Panc1 (cell line): Measurements from ENCODE around the gene RPS16.

Source experiments
- POLR2AphosphoS5 ChIP-seq: IDR thresholded peaks from 2 replicates; pipeline ENCODE4 v1.6.1; 2012; ENCODE audit warnings: mild to moderate bottlenecking, low read depth, low read length, moderate library complexity
- SIN3A ChIP-seq: IDR thresholded peaks from 2 replicates; pipeline ENCODE4 v1.6.1; 2012; ENCODE audit warnings: low read depth, mild to moderate bottlenecking, low read length, moderate library complexity, borderline replicate concordance; ENCODE audit not compliant: insufficient read depth
- TF ChIP-seq, protein P1 (sequence below): fragments of 450-650 bp; IDR thresholded peaks from 2 replicates; pipeline ENCODE4 v1.5.1; 2017; ENCODE audit warnings: mild to moderate bottlenecking
- TF ChIP-seq, protein P2 (sequence below), 2 experiments: IDR thresholded peaks; 2 replicates each; pipeline ENCODE4 v1.6.1; 2011 to 2012; ENCODE audit warnings: low read depth in 2 of 2, control low read depth in 1 of 2, low read length in 1 of 2, mild to moderate bottlenecking in 1 of 2, moderate library complexity in 1 of 2; ENCODE audit not compliant: insufficient read depth in 1 of 2

DNA sequence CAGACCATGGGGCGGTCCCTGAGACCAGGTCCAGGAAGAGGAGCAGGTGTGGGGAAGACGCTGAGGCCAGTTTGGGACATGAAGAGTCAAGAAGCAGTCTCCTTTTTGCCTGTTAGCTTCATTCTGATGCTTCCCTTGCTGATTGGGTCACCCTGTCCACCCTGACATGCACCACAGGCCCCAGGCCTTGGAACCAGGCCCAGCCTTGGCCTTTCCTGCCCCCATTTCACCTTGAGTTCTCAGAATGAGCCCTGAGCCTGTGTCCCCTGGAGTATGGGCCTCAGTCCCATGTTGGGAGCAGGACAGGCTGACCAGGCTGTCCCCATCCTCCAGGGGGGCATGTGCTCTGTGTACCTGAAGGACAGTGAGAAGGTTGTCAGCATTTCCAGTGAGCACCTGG, 40.0 kb upstream of the RPS16 start:
- TF ChIP-seq, protein P1, sequence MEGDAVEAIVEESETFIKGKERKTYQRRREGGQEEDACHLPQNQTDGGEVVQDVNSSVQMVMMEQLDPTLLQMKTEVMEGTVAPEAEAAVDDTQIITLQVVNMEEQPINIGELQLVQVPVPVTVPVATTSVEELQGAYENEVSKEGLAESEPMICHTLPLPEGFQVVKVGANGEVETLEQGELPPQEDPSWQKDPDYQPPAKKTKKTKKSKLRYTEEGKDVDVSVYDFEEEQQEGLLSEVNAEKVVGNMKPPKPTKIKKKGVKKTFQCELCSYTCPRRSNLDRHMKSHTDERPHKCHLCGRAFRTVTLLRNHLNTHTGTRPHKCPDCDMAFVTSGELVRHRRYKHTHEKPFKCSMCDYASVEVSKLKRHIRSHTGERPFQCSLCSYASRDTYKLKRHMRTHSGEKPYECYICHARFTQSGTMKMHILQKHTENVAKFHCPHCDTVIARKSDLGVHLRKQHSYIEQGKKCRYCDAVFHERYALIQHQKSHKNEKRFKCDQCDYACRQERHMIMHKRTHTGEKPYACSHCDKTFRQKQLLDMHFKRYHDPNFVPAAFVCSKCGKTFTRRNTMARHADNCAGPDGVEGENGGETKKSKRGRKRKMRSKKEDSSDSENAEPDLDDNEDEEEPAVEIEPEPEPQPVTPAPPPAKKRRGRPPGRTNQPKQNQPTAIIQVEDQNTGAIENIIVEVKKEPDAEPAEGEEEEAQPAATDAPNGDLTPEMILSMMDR: no peak
- TF ChIP-seq, protein P2, sequence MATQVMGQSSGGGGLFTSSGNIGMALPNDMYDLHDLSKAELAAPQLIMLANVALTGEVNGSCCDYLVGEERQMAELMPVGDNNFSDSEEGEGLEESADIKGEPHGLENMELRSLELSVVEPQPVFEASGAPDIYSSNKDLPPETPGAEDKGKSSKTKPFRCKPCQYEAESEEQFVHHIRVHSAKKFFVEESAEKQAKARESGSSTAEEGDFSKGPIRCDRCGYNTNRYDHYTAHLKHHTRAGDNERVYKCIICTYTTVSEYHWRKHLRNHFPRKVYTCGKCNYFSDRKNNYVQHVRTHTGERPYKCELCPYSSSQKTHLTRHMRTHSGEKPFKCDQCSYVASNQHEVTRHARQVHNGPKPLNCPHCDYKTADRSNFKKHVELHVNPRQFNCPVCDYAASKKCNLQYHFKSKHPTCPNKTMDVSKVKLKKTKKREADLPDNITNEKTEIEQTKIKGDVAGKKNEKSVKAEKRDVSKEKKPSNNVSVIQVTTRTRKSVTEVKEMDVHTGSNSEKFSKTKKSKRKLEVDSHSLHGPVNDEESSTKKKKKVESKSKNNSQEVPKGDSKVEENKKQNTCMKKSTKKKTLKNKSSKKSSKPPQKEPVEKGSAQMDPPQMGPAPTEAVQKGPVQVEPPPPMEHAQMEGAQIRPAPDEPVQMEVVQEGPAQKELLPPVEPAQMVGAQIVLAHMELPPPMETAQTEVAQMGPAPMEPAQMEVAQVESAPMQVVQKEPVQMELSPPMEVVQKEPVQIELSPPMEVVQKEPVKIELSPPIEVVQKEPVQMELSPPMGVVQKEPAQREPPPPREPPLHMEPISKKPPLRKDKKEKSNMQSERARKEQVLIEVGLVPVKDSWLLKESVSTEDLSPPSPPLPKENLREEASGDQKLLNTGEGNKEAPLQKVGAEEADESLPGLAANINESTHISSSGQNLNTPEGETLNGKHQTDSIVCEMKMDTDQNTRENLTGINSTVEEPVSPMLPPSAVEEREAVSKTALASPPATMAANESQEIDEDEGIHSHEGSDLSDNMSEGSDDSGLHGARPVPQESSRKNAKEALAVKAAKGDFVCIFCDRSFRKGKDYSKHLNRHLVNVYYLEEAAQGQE (IDR thresholded peaks at IDR 0.05; ENCODE audit: insufficient read depth in 1 of 2, low read depth in 2 of 2, low read length in 1 of 2): no peak
- TF ChIP-seq POLR2AphosphoS5: no peak
- TF ChIP-seq SIN3A: no peak
